RKO (cell line): ENCODE data around the gene PFN4.

Source experiments
- DNase-seq: peaks from one replicate; pipeline ENCODE4 v3.0.0-alpha.2; 2016; ENCODE audit warnings: low spot score

Gene PFN4

GRCh38 chr2:24077879-24078278 is 45.3 kb downstream of the PFN4 start:
- DNase-seq: no peak

- no peak for DNase-seq
Measured at GRCh38 chr2:24077535-24077877, 45.6 kb downstream of the PFN4 start.

DNA sequence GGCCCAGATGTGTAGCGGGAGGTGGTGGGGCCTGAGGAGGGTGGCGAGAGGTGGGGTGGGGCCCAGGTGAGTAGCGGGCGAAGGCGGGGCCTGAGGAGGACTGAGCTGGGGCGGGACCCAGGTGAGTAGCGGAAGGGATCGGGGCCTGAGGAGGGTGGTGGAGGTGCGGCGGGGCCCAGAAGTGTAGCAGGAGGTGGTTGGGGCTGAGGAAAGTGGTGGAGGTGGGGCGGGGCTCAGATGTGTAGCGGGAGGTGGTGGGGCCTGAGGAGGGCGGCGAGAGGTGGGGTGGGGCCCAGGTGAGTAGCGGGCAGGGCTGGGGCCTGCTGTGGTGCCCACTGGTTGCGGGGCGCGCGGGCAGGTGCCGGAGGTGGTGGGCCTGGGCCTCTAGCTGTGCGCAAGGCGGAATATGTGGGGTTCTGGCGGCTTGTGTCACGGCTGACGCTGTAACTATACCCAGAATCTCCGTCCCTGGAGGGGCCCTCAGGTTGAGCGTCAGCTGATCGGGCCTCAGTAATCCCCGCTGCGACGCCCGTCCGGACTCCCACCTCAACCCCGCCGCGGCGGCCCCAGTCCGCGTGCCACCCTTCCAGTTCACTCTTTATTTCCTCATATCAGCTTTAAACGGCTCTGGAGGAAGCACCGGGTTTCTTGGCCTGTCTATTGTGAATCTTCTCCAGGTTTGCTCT is 46.1 kb downstream of the PFN4 start:
- peak; percentile 29 for DNase-seq

DNA sequence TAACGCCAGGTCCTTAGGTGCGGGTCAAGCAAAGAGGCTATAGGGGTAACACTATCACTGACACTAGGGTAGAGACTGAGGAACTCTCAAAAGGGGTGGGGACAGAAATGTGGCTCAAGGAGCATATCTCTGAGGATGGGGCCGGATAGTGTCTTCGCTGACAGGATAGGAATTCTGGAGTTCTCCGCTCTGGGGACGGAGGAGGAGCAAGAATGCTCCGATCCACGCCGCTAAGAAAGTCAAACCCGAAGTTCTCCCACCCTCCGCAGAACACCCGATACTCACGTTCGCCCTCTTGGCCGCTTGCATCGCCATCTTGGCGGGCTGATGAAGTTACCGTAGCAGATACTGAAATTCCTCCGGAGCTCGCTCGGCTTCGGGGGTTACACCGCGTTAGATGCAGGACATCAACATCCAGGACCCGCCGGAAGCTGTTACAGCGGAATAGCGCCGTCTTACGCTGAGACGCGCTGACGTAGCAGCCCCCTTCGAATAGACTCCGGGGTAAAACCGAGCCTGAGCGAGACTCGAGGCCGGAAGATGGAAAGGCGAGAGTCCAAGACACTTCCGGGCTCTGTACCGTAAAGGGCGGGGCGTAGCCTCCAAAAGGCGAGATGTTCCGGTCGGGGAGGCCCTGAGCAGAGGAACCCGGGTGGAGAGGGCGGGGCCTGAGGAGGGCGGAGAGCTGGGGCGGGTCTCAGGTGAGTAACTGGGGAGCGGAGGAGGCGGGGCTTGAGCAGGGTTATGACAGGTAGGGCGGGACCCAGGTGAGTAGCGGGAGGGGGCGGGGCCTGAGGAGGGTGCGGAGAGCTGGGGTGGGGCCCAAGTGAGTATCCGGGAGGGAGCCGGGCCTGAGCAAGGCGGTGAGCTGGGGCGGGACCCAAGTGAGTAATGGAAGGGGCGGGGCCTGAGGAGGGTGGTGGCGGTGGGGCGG is 47.0 kb downstream of the PFN4 start, which contains the start of gene SF3B6:
SF3B6 (minus strand) TSS at position 412 of the 934 bp plus-strand sequence; CDS start at position 315, 97 bp downstream.
- peak; percentile 99 for DNase-seq

- peak; percentile 26 for DNase-seq
Measured at GRCh38 chr2:24075259-24075658, 47.9 kb downstream of the PFN4 start.

GRCh38 chr2:24073816-24074215 is 49.3 kb downstream of the PFN4 start:
- DNase-seq: no peak

DNA sequence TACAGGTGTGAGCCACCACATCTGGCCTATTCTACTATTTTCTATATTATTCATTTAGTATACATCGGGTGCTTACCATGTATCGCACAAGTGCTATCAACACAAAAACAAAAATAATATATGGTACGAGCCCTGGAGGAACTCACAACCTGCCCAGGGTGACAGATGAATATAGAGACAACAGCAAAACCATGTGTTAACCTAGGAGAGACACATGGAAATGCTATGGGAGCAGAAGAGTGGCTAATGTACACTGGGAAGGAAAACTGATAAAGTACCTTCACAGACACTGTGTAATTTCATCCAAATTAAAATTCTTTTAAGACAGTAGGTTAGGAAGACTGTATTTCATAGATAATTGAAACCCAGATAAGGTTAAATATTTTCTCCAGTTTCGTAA is 50.9 kb downstream of the PFN4 start:
- no peak for DNase-seq

DNA sequence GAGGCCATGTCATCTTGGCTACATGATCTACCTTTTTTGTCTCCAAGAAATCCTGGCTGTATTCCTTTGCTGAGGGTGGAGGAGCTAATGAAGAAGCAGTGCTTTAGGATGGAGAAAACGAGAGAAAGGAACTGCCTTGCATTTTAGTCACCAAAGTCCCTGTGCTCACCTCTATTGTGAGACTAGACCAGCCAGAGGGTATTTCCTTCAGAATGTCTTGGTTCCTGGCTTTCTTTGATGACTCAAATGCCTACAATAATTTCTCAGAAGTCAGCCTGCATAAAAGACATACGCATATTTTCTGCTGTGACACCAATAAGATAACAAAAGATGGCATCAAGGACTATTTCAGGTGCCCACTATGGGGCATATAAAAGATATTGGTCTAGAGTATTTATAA is 57.8 kb downstream of the PFN4 start:
- no peak for DNase-seq
